ENCODE results near the gene KCNQ2. TPM values are rescaled to one million over a fixed set of nuclear protein-coding genes. Genes with fewer than 3 reads are reported as not detected.
"Not testable (repeated sequence)": the region's sequence is repeated elsewhere in the genome, so short reads cannot be mapped to it uniquely, and the experiment has no call there.

KCNQ2 gene
- polyA plus RNA-seq, 4 donors = 0.27 to 1.4 (median 0.65) TPM; not detected in 1

DNA sequence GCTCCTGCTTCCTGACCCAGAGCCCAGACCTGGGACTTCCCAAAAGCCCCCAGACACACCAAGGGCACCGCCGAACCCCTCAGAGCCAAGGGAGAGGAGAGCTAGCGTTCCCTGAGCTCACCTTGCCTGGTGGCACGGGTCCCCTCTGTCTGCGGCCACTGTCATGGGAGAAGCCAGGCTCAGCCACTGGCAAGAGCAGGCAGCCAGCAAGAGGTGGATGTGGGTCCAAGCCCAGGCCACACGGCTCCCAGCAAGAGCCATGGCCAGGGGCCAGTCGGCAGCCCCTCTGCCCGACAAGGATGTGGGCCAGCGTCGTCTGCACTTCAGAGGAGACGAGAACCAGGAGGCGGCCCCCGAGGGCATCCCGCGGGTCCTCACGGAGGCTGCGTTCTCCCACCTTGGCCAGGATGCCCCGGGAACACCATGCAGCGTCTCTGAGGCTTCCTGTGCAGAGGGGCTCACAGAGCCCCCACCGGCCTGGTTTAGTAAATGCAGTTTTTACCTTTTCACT, 46.0 kb upstream of the KCNQ2 start:
- peaks cover 0 to 22% (median 0%) of the 10 kb centered on the region in 3 donors for H3K36me3 ChIP-seq (ENCODE audit: control insufficient read depth in 3 of 3, insufficient read depth in 2 of 3, low read depth in 1 of 3, low read length in 3 of 3)
- WGBS, 3 donors = 81 to 85% (median 83%) methylated on average over 20 of the region's 20 CpGs
- FAIRE-seq (no peak), DNase-seq (no peak)
- no peak overlapping the region for H3K27ac ChIP-seq (ENCODE audit: low read depth in 1 of 3, low read length in 2 of 3)
- peaks cover 0 to 9% of the 10 kb centered on the region in 2 donors for H3K9me3 ChIP-seq (ENCODE audit: control insufficient read depth in 2 of 2, insufficient read depth in 1 of 2, low read depth in 1 of 2, low read length in 1 of 2)
- peaks cover 0 to 14% (median 4%) of the 10 kb centered on the region in 3 donors for H3K4me1 ChIP-seq (ENCODE audit: control insufficient read depth in 3 of 3, insufficient read depth in 2 of 3, low read depth in 1 of 3, low read length in 2 of 3)
- no peak overlapping the region for H3K4me3 ChIP-seq (ENCODE audit: low read depth in 1 of 3, low read length in 3 of 3)
- H3K27me3 ChIP-seq (ENCODE audit: control insufficient read depth in 3 of 3, insufficient read depth in 3 of 3, low read length in 3 of 3) = peaks cover 0 to 20% (median 0%) of the 10 kb centered on the region in 3 donors

DNA sequence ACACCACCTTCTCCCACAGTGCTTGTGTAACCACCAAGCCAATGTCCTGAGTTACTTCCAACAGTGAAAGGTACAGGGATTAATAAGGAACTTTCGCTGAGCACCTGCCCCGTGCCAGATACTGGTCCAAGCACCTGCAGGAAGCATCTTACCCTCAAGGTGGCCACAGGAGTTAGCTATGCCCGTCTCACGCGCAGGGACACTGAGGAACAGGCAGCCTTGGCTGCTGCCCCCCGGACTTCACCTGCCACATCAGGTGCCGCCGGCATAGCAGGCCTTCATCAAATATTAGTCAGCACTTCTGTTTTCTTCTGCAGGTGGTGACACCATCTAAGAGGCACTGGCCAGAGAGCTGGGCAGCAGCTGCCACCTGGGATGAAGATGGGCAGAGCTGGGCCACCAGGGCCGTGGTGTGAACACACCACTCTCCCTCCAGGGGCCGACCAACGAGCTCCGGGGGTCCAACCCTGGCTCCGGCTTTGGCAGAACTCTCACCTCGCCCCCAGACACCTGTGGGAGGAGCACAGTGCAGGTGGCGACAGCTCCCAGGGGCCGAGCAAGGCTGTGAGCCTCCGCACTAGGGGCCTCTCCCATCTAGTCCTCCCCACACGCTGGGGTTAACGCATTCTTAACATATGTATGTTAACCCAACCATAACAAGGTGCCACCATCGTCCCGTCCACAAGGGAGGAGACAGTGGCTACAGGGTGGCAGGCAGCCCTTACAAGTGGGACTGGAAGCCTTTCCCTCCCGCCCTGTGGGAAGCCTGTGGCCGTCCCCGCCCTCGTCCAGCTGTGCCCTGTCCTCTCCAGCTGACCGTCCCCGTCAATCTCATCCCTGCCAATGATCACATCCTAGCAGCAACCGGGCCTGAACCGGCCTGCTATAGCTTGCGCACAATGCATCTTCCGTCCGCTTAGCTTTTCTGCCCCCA, 45.2 kb upstream of the KCNQ2 start:
- WGBS, 3 donors = 74 to 90% (median 82%) methylated on average over 32 of the region's 32 CpGs
- no peak for DNase-seq
- Histone ChIP-seq H3K36me3 (ENCODE audit: control insufficient read depth in 3 of 3, insufficient read depth in 2 of 3, low read depth in 1 of 3, low read length in 3 of 3) (peaks cover 0 to 14% (median 0%) of the 10 kb centered on the region in 3 donors), H3K27me3 (ENCODE audit: control insufficient read depth in 3 of 3, insufficient read depth in 3 of 3, low read length in 3 of 3) (peaks cover 0 to 20% (median 0%) of the 10 kb centered on the region in 3 donors), H3K4me3 (ENCODE audit: low read depth in 1 of 3, low read length in 3 of 3) (no peak overlapping the region), H3K27ac (ENCODE audit: low read depth in 1 of 3, low read length in 2 of 3) (no peak overlapping the region), H3K9me3 (ENCODE audit: control insufficient read depth in 2 of 2, insufficient read depth in 1 of 2, low read depth in 1 of 2, low read length in 1 of 2) (peaks cover 0 to 4% of the 10 kb centered on the region in 2 donors), H3K4me1 (ENCODE audit: control insufficient read depth in 3 of 3, insufficient read depth in 2 of 3, low read depth in 1 of 3, low read length in 2 of 3) (peaks cover 0 to 13% (median 4%) of the 10 kb centered on the region in 3 donors)
- FAIRE-seq = no peak

DNA sequence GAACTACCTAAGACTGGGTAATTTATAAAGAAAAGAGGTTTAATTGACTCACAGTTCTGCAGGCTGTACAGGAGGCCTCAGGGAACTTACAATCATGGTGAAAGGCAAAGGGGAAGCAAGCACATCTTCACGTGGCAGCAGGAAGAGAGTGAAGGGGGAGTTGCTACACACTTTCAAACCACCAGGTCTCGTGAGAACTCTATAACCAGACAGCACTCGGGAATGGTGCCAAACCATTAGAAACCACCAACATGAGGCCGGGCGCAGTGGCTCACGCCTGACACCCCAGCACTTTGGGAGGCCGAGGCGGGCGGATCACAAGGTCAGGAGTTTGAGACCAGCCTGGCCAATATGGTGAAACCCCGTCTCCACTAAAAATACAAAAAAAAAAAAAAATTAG, 42.1 kb upstream of the KCNQ2 start:
- not testable (repeated sequence) for H3K36me3 ChIP-seq (ENCODE audit: control insufficient read depth in 3 of 3, insufficient read depth in 2 of 3, low read depth in 1 of 3, low read length in 3 of 3); FAIRE-seq; H3K9me3 ChIP-seq (ENCODE audit: control insufficient read depth in 2 of 2, insufficient read depth in 1 of 2, low read depth in 1 of 2, low read length in 1 of 2); DNase-seq; H3K27ac ChIP-seq (ENCODE audit: low read depth in 1 of 3, low read length in 2 of 3); H3K4me3 ChIP-seq (ENCODE audit: low read depth in 1 of 3, low read length in 3 of 3); H3K4me1 ChIP-seq (ENCODE audit: control insufficient read depth in 3 of 3, insufficient read depth in 2 of 3, low read depth in 1 of 3, low read length in 2 of 3)
- 60 to 75% (median 71%) methylated on average over 9 to 10 of the region's 10 CpGs for WGBS, 3 donors
- H3K27me3 ChIP-seq (ENCODE audit: control insufficient read depth in 3 of 3, insufficient read depth in 3 of 3, low read length in 3 of 3) = peaks cover 0 to 18% (median 0%) of the 10 kb centered on the region in 3 donors

DNA sequence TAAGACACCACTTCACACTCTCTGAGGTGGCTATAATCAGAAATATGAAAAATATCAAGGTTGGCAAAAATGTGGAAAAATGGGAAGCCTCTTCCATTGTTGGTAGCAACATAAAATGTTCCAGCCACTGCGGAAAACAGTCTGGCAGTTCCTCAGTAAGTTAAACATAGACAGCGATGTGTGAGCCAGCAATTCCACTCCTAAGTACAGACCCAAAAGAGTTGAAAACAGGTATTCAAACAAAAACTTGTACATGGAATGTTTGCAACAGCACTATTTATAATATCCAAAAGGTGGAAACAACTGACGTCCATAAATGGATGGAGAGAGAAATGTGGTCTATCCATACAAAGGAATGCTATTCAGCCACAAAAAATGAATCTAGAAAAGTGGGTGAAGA, 40.8 kb upstream of the KCNQ2 start:
- Histone ChIP-seq H3K27me3 (ENCODE audit: control insufficient read depth in 3 of 3, insufficient read depth in 3 of 3, low read length in 3 of 3) (peaks cover 0 to 7% (median 0%) of the 10 kb centered on the region in 3 donors), H3K36me3 (ENCODE audit: control insufficient read depth in 3 of 3, insufficient read depth in 2 of 3, low read depth in 1 of 3, low read length in 3 of 3) (peaks cover 0 to 2% (median 0%) of the 10 kb centered on the region in 3 donors), H3K4me3 (ENCODE audit: low read depth in 1 of 3, low read length in 3 of 3) (no peak overlapping the region), H3K27ac (ENCODE audit: low read depth in 1 of 3, low read length in 2 of 3) (no peak overlapping the region), H3K4me1 (ENCODE audit: control insufficient read depth in 3 of 3, insufficient read depth in 2 of 3, low read depth in 1 of 3, low read length in 2 of 3) (no peaks in the 10 kb centered on the region), H3K9me3 (ENCODE audit: control insufficient read depth in 2 of 2, insufficient read depth in 1 of 2, low read depth in 1 of 2, low read length in 1 of 2) (no peaks in the 10 kb centered on the region)
- WGBS, 3 donors = 87% methylated on average over 3 of the region's 3 CpGs
- no peak for FAIRE-seq
- DNase-seq = no peak

DNA sequence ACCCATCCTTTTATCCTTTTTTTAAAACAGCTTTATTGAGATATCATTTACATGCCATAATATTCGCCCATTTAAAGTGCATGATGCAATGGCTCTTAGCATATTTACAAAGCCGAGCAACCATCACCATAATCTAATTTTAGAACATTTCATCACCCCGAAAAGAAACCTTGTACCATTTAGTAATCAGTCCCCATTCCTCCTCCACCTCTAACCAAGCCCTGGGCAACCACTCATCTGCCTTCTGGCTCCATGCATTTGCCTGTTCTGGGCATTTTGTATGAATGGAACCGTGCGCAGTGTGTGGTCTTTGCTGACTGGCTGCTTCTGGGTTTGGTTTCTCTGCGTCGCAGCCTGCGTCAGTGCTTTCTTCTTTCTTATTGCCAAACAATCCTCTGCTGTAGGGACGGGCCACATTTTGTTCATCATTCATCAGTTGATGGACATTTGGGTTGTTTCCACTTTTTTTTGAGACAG, 36.7 kb upstream of the KCNQ2 start:
- H3K9me3 ChIP-seq (ENCODE audit: control insufficient read depth in 2 of 2, insufficient read depth in 1 of 2, low read depth in 1 of 2, low read length in 1 of 2) = peaks cover 0 to 15% of the 10 kb centered on the region in 2 donors
- H3K27ac ChIP-seq (ENCODE audit: low read depth in 1 of 3, low read length in 2 of 3) = no peak overlapping the region
- FAIRE-seq = no peak
- DNase-seq = no peak
- H3K27me3 ChIP-seq (ENCODE audit: control insufficient read depth in 3 of 3, insufficient read depth in 3 of 3, low read length in 3 of 3) = peaks cover 0 to 12% (median 6%) of the 10 kb centered on the region in 3 donors
- WGBS, 3 donors = 84 to 88% (median 87%) methylated on average over 9 of the region's 9 CpGs
- H3K4me1 ChIP-seq (ENCODE audit: control insufficient read depth in 3 of 3, insufficient read depth in 2 of 3, low read depth in 1 of 3, low read length in 2 of 3) = no peaks in the 10 kb centered on the region
- no peaks in the 10 kb centered on the region for H3K36me3 ChIP-seq (ENCODE audit: control insufficient read depth in 3 of 3, insufficient read depth in 2 of 3, low read depth in 1 of 3, low read length in 3 of 3)
- H3K4me3 ChIP-seq (ENCODE audit: low read depth in 1 of 3, low read length in 3 of 3) = no peak overlapping the region

DNA sequence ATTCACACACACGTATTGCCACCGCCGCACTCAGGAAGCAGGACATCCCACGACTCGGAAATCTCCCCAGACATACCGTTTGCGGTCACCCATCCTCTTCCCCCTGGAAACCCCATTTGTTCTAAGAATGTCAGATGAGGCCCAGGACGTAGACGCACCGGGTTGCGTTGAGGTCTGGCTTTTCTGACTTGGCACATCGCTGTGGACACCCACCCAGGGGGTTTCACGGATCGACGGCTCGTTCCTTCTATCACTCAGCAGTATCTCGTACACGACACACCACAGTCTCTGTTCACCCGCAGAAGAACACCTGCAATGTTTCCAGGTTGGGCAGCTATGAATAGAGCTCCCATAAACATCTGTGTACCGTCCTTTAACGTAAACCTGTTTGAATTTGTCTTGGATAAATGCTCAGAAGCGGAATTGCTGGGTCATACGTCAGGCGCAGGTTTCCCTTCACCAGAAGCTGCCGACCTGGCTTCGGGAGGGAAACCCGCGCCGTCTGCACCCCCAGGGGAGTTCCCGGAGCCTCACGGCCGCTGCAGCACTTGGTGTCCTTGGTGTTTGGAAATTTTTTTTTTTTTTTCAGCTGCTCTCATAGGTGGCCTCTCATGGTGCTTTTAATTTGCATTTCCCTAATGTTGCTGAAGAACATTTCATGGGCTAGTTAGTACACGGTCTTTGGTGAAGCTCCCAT, 35.8 kb upstream of the KCNQ2 start:
- Histone ChIP-seq H3K4me1 (ENCODE audit: control insufficient read depth in 3 of 3, insufficient read depth in 2 of 3, low read depth in 1 of 3, low read length in 2 of 3) (no peaks in the 10 kb centered on the region), H3K4me3 (ENCODE audit: low read depth in 1 of 3, low read length in 3 of 3) (no peak overlapping the region), H3K9me3 (ENCODE audit: control insufficient read depth in 2 of 2, insufficient read depth in 1 of 2, low read depth in 1 of 2, low read length in 1 of 2) (peaks cover 0 to 15% of the 10 kb centered on the region in 2 donors), H3K36me3 (ENCODE audit: control insufficient read depth in 3 of 3, insufficient read depth in 2 of 3, low read depth in 1 of 3, low read length in 3 of 3) (no peaks in the 10 kb centered on the region), H3K27me3 (ENCODE audit: control insufficient read depth in 3 of 3, insufficient read depth in 3 of 3, low read length in 3 of 3) (peaks cover 0 to 16% (median 12%) of the 10 kb centered on the region in 3 donors), H3K27ac (ENCODE audit: low read depth in 1 of 3, low read length in 2 of 3) (no peak overlapping the region)
- FAIRE-seq (no peak), DNase-seq (no peak)
- WGBS, 3 donors = 84 to 88% (median 87%) methylated on average over 33 of the region's 33 CpGs

DNA sequence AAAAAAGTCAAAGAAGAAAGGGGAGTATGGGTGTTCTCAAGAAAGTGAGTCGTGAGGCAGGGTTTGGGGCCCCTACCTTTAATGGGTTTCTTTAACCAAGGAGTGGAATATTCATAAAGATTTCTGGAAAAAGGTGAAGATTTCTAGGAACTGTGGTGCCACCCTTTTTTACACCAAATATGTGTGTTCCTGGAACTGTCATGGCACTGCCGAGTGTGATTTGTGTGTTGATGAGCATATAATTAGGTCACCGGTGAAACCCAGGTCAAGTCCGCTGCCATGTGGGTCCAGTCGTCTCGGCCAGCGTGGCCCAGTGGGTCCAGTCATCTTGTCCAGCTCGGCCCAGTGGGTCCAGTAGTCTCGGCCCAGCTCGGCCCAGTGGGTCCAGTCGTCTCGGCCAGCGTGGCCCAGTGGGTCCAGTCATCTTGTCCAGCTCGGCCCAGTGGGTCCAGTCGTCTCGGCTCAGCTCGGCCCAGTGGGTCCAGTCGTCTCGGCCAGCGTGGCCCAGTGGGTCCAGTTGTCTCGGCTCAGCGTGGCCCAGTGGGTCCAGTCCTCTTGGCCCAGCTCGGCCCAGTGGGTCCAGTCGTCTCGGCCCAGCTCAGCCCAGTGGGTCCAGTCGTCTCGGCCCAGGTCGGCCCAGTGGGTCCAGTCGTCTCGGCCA, 34.8 kb upstream of the KCNQ2 start:
- Histone ChIP-seq H3K4me1 (ENCODE audit: control insufficient read depth in 3 of 3, insufficient read depth in 2 of 3, low read depth in 1 of 3, low read length in 2 of 3) (no peaks in the 10 kb centered on the region), H3K9me3 (ENCODE audit: control insufficient read depth in 2 of 2, insufficient read depth in 1 of 2, low read depth in 1 of 2, low read length in 1 of 2) (peaks cover 0 to 15% of the 10 kb centered on the region in 2 donors), H3K27ac (ENCODE audit: low read depth in 1 of 3, low read length in 2 of 3) (no peak overlapping the region), H3K36me3 (ENCODE audit: control insufficient read depth in 3 of 3, insufficient read depth in 2 of 3, low read depth in 1 of 3, low read length in 3 of 3) (no peaks in the 10 kb centered on the region), H3K27me3 (ENCODE audit: control insufficient read depth in 3 of 3, insufficient read depth in 3 of 3, low read length in 3 of 3) (peaks cover 0 to 25% (median 12%) of the 10 kb centered on the region in 3 donors), H3K4me3 (ENCODE audit: low read depth in 1 of 3, low read length in 3 of 3) (no peak overlapping the region)
- DNase-seq (no peak), FAIRE-seq (no peak)
- WGBS, 3 donors = 87 to 92% (median 89%) methylated on average over 24 to 30 of the region's 30 CpGs

DNA sequence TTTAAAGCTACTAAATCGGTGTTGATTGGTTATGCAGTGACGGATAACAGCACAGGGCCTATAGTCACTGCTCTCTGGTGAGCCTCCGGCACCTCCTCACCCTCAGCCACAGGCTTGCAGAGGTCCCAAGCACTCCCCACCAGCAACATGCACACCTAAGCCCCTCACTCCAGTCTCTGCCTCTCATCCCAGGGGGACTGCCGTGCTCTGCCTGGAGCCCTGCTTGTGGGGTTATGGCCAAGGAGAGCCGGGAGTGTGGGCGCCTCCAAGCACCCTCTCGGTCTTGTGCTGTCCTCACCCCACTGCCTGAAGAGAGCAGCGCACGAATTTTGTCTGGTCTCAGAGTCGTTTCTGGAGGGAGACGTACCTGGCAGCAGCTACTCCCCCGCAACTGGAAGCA, 33.3 kb upstream of the KCNQ2 start:
- Histone ChIP-seq H3K36me3 (ENCODE audit: control insufficient read depth in 3 of 3, insufficient read depth in 2 of 3, low read depth in 1 of 3, low read length in 3 of 3) (no peaks in the 10 kb centered on the region), H3K9me3 (ENCODE audit: control insufficient read depth in 2 of 2, insufficient read depth in 1 of 2, low read depth in 1 of 2, low read length in 1 of 2) (peaks cover 0 to 15% of the 10 kb centered on the region in 2 donors), H3K27me3 (ENCODE audit: control insufficient read depth in 3 of 3, insufficient read depth in 3 of 3, low read length in 3 of 3) (peaks cover 0 to 31% (median 13%) of the 10 kb centered on the region in 3 donors), H3K27ac (ENCODE audit: low read depth in 1 of 3, low read length in 2 of 3) (no peak overlapping the region), H3K4me1 (ENCODE audit: control insufficient read depth in 3 of 3, insufficient read depth in 2 of 3, low read depth in 1 of 3, low read length in 2 of 3) (no peaks in the 10 kb centered on the region), H3K4me3 (ENCODE audit: low read depth in 1 of 3, low read length in 3 of 3) (no peak overlapping the region)
- WGBS, 3 donors = 85 to 89% (median 85%) methylated on average over 12 of the region's 12 CpGs
- FAIRE-seq (no peak), DNase-seq (no peak)

All from small intestine (tissue), 7 donors.